NCI-H1105 (cell line): Measurements from ENCODE around the gene SMAD6.
"Not testable (repeated sequence)": the region's sequence is repeated elsewhere in the genome, so short reads cannot be mapped to it uniquely, and the experiment has no call there.

ENCODE experiments used
- DNase-seq: peaks from one replicate; lab custom pipeline; 2025; lab: John Stamatoyannopoulos, UW

SMAD6 gene

DNA sequence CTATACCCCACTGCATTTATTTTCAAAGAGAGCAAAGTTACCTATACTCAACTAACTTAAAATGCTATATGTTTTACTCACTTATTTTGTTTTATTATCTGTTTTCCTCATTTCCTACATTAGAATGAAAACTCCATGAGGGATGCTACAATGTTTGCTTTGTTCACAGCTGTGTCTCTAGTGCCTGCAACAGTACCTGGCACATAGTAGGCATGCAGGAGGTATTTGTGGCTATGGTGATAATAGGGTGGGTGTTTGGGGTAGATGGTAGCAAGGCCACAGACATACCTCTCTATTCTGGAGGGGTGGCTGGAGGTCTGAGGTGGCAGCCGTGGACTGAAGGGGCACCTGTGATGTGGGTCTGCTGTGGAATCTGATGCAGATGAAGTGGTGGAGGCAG is 24.7 kb upstream of the SMAD6 start:
- no peak for DNase-seq

GRCh38 chr15:66679061-66679656 is 22.9 kb upstream of the SMAD6 start:
- no peak for DNase-seq

DNA sequence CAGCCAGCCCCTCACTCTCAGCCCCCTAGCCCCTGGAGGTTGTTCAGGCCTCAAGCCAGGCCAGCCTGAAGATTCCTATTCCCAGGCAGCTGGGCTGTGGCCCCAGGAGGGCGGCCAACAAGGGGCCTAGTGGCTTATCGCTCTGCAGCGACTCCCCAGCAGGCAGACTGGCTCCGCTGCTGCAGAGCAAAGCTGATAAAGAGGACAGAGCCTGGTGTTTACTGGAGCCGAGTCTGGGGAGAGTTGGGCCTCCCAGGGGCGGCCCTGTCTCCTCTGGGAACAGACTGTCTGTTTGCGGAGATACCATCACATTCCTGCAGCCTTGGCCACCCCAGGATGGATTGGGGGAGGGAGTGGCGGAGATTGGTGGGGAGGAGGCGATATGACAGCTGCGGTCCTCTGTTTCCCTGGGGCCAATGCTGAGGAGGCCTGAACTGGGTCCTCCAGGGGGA is 22.4 kb upstream of the SMAD6 start:
- DNase-seq: no peak

GRCh38 chr15:66680502-66680901 is 21.5 kb upstream of the SMAD6 start:
- no peak for DNase-seq

DNA sequence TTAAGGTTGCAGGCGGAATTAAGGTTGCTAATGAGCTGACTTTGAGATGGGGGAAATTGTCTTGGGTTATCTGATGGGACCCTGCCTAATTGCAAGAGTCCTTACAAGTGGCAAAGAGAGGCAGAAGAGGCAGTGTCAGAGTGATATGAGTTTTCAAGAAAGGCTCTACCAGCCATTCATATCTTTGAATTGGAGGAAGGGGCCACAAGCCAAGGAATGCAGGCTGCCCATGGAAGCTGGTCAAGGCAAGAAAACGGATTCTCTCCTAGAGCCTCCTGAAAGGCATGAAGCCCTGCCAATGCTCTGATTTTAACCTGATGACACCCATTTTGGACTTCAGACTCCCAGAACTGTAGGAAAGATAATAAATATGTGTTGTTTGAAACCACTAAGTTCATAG is 20.6 kb upstream of the SMAD6 start:
- DNase-seq: no peak

GRCh38 chr15:66682246-66682645 is 19.8 kb upstream of the SMAD6 start:
- no peak for DNase-seq

DNA sequence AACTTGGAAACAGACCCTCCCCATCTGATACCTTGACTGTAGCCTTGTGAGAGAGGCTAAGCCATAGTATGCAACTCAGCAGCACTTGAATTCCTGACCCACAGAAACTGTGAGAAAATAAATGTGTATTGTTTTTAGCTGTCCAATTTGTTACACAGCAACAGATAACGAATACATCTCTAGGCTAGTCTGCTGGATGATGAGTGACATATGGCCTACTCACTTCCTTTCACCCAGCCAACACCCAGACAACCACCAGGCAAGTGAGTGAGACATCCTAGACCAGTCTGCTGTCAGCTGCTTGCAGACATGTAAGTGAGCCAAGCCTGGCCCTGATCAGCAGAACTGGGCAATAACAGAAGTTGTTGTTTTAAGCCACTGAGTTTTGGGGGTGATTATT is 19.2 kb upstream of the SMAD6 start:
- no peak for DNase-seq

DNA sequence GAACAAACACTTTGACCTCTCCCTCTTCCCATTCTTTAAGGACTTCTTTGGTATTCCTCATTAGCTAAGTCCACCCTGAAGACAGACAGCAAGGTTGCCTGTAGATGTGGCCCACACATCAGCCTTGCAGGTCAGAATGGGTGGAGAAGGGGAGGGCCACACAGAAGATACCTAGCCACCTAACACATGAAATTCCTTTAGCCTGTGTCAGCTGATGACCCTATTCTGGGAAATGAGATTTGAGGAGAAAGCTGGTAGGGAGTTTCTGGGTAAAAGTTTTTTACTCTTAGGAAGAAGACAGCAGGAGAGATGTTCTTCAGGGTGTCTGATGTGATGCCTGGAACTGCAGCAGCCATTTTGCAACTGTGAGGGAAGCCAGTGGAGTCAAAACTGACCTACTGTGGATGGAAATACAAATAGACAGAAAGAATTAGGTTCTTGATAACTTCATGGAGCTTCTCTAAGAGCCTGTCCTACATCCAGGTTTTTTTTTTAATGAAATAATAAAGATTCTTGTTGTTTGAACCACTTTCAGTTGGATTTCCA is 17.8 kb upstream of the SMAD6 start:
- no peak for DNase-seq

DNA sequence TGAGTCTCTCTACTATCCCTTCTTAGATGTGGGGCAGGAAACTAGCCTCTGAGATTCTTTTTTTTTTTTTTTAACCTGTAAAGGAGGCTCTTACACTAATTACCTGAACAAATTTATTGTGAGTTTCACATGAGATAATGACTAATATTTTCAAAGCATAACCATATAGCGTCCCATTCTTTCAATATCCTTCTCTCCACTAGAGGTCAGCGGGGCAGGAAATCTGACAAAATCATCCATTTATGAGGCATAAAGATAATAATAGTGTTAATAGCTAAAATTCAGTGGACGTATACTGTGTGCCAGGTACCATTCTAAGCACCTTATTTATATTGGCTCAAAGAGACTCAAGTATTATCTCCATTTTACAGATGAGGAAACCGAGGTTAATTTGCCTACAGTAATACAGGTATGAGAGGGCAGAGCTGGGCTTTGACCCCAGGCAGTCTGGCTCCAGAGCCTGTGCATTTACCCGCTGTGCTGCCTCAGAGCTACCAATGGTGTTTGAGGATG is 16.3 kb upstream of the SMAD6 start:
- DNase-seq: no peak

DNA sequence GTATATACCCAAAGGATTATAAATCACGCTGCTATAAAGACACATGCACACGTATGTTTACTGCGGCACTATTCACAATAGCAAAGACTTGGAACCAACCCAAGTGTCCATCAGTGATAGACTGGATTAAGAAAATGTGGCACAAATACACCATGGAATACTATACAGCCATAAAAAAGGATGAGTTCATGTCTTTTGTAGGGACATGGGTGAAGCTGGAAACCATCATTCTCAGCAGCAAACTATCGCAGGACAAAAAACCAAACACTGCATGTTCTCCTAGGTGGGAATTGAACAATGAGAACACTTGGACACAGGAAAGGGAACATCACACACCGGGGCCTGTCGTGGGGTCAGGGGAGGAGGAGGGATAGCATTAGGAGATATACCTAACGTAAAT is 11.1 kb upstream of the SMAD6 start:
- not testable (repeated sequence) for DNase-seq

DNA sequence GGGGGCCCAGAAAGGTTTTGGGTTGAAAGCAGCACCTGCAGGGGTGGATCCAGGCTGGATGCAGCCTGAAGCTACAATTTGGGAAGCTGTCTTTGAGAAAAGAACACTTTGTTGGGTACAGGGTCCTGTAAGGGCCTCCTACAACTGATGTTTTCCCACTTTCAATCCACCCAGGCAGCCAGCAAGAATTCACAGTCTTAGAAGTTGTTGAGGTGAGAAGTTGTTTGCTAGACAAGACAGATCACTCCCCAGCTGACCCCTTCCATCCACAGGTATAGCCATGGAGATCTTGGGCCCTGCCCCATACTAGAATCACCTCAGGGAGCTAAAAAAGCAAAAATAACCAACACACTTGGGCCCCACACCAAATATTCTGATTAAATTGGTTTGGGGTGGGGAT is 10.3 kb upstream of the SMAD6 start:
- no peak for DNase-seq

DNA sequence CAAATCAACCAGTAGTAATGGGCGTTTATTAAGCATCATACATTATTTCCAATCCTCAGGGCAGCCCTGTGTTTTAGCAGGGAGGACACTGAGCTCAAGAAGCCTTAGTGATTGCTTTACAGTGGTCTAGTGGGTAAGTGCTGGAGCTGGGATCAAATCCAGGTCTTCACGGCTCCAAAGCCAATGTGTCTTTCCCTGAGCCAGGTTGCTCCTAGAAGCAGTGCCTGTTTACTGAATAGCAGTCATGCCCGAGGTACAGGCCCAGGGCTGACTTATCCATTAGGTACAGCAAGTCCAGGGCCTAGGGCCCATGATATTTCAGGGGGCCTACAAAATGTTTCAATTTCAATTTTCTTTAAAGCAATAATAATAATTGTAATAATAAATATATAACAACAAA is 9.6 kb upstream of the SMAD6 start:
- DNase-seq: no peak

- no peak for DNase-seq
Measured at GRCh38 chr15:66692808-66693596, 9.0 kb upstream of the SMAD6 start.

DNA sequence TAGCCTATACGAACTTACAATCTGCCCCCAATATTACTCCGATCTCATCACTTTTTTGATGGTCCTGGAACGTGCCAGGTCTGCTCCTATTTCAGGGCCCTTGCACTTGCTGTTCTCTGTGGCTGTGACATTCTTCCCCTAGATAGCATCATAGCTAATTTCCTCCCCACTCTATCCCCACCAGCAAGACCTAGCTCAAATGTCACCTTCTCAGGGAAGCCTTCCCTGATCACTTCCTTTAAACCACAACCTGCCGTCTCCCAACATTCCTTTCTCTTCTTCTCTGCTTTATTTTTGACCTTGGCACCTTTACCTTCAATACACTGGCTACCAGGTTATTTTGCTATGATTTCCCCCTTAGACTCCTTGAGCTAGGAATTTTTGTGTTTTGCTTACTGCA is 5.3 kb upstream of the SMAD6 start:
- no peak for DNase-seq

DNA sequence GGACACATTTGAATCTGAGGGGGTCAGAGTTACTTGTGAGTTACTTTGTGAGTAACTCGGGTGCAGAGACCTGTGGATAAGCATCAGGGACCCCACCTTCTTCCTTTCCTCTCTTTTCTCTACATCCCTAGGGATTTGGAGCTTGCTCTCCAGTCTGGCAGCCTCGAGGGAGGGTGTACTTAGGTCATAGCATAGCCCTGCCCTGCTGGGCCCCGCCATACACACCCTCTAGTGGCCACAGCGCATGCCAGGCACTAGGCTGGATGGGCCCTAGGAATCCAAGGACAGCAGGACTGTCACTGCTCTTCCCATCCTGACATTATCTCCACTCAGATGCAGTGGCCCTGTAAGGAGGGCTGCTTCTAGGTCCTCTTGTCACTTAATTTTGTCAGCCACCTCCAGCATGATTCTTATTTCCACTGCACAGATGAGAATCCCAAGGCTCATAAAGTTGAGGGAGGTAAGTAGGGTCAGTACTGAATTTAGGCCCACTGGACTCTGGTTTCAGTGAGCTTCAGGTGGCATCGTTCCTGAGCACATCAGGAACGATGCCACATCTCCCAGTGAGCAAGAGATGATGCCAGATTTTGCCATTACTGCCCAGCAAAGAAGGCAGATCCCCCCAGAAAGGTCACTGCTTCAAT is 3.6 kb upstream of the SMAD6 start:
- DNase-seq: peak; percentile 42

GRCh38 chr15:66698971-66699370 is 3.1 kb upstream of the SMAD6 start:
- no peak for DNase-seq

- DNase-seq: no peak
Measured at GRCh38 chr15:66700412-66700801, 1.6 kb upstream of the SMAD6 start.

DNA sequence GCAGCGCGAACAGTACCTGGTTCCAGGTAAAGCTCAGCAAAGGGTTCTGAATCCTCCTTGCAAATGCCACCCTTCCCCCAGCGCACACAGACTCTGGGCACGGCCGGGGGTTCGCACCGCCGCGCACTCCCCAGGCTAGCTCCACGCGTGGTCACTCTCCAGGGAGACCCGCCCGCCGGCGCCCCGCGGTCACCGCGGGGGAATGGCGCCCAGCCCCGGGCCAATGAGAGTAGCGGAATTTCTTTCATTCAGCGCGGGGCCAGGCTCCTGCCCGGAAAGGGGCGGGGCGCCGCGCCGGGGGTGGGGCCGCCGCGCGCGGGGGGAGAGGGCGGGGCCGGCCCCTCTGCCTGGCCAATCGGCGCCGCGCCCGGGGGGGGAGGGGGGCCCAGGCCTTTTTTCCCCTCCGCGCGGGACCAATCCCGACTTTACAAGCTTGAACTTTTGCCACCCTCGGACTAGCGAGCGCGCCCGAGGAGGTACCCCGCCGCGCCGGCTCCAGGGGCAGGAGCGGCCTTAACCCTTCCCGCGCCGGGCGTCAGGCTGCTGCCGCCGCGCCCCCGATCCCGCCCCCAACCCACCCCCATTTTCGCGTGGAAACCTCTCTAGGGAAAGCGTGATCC is 1.1 kb upstream of the SMAD6 start:
- peak; percentile 94 for DNase-seq

DNA sequence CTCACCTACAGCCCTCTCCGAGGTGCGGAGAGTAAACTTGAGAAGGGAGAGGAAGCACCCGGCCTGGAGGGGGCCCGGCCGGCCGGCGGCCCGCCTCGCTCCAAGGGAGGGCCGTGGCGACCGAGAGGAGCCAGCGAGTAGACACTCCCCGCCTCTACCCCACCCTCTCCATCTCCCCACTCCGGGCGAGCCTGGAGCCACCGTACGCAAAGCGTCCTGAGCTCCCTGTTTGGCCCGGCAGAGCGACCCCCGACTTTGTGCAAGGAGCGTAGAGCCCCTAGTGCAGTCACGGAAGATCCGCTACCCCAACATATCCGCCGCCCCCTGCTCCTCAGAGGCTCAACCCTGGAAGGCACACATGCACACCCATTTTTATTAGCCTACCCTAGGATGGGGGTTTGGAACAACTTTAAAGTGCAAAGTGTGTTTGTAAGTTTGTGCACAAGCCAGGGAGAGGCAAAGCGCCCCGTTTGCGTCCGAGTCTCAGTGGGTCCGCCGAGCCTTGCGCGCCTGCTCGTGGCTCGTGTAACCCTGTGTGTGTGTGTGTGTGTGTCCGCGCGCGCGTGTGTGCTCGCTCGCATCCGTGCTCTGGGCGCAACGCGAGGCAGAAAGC is 508 bp upstream of the SMAD6 start:
- no peak for DNase-seq

GRCh38 chr15:66702787-66703539 is 927 bp downstream of the SMAD6 start:
- DNase-seq: no peak

DNA sequence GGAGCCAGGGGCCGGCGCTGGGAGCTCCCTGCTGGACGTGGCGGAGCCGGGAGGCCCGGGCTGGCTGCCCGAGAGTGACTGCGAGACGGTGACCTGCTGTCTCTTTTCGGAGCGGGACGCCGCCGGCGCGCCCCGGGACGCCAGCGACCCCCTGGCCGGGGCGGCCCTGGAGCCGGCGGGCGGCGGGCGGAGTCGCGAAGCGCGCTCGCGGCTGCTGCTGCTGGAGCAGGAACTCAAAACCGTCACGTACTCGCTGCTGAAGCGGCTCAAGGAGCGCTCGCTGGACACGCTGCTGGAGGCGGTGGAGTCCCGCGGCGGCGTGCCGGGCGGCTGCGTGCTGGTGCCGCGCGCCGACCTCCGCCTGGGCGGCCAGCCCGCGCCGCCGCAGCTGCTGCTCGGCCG is 1.5 kb downstream of the SMAD6 start:
- DNase-seq: peak; percentile 24
